Measurements from ENCODE around the gene WNK1. TPM values are rescaled to one million over a fixed set of nuclear protein-coding genes. Genes with fewer than 3 reads are reported as not detected.

The WNK1 gene
- total and polyA plus RNA-seq, 7 donors, result 40.7 to 272 (median 230) TPM

DNA sequence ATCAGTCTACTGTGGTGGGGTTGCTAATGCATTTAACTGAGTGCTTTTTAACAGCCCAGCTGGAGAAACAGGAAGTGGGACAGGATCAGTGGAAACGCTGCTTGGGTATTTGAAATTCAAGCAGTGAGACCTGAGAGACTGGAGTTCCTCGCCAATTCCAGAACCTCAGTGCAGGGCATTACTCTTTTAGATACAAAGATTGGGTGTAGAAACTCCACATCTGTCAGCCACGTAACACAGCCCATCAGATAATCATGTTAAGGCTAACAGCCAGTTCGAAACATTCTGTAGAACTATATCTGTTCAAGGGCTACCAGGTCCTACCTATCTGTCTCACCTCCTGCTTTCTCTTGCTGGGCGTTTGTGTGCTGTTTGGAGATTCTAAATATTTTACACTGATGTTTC lies 151.6 kb downstream of the WNK1 start:
- H3K36me3 ChIP-seq (ENCODE audit: insufficient read depth in 1 of 2, low read depth in 1 of 2), result peaks cover 21 to 100% of the 10 kb centered on the region in 2 donors
- TF ChIP-seq, protein P1, sequence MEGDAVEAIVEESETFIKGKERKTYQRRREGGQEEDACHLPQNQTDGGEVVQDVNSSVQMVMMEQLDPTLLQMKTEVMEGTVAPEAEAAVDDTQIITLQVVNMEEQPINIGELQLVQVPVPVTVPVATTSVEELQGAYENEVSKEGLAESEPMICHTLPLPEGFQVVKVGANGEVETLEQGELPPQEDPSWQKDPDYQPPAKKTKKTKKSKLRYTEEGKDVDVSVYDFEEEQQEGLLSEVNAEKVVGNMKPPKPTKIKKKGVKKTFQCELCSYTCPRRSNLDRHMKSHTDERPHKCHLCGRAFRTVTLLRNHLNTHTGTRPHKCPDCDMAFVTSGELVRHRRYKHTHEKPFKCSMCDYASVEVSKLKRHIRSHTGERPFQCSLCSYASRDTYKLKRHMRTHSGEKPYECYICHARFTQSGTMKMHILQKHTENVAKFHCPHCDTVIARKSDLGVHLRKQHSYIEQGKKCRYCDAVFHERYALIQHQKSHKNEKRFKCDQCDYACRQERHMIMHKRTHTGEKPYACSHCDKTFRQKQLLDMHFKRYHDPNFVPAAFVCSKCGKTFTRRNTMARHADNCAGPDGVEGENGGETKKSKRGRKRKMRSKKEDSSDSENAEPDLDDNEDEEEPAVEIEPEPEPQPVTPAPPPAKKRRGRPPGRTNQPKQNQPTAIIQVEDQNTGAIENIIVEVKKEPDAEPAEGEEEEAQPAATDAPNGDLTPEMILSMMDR (IDR thresholded peaks at IDR 0.05), result no peak
- intact Hi-C loops (cut with DNase I), result no loop called here
- H3K9me3 ChIP-seq, result no peaks in the 10 kb centered on the region
- no peaks in the 10 kb centered on the region for H3K27me3 ChIP-seq (ENCODE audit: insufficient read depth in 3 of 3, low read length in 2 of 3)
- 58 to 68% (median 62%) methylated on average over 5 of the region's 5 CpGs for WGBS, 3 donors
- no peak overlapping the region for H3K4me3 ChIP-seq
- H3K4me1 ChIP-seq, result peaks cover 2% of the 10 kb centered on the region
- ATAC-seq (no peak), DNase-seq (no peak)
- no peak overlapping the region for H3K27ac ChIP-seq

DNA sequence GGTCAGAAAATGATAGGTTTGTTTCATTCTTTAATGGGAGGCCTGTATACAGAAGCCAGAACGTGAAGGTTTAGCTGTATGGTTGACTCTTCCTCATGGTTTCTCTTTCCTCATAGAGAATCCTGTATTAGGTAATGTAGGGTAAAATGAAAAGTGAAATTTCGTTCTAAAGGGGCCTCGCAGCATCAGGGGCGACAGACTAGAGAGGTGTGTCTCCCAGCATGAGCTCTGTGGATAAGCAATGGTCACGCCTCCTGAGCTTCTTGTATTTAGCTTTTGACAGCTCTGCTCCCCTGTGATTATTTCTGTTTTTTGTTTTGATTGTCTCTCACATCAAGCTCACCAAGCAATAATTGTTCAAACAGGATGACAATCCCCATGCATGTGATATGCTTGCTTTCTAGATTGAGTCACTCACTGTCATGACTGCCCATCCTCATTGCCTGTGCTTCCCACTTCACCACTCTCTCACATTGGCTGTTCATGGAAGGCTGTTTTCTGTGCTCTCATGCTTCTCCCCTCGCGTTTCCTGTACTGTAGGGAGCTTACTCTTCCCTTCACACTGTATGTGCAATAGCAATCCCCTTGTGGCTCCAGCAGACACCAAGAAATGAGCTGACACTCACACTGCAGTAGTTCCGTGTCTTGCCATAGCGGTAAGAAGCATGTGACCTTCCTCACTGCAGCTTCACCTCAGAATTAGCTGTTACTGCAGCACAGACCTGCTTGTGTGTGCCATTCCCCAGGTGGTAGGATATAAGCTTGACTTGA lies 153.1 kb downstream of the WNK1 start:
- DNase-seq (no peak), ATAC-seq (no peak)
- Histone ChIP-seq H3K36me3 (ENCODE audit: insufficient read depth in 1 of 2, low read depth in 1 of 2) (peaks cover 19 to 100% of the 10 kb centered on the region in 2 donors), H3K27me3 (ENCODE audit: insufficient read depth in 3 of 3, low read length in 2 of 3) (no peaks in the 10 kb centered on the region), H3K27ac (no peak overlapping the region), H3K9me3 (no peaks in the 10 kb centered on the region), H3K4me3 (no peak overlapping the region), H3K4me1 (peaks cover 2% of the 10 kb centered on the region)
- intact Hi-C loops (cut with DNase I), result loop anchor here in 1 of 2 donors (5.0 kb wide), 1 partner anchor 38 kb away; no protein-coding TSS in a partner anchor
- TF ChIP-seq, protein P1 (IDR thresholded peaks at IDR 0.05), result no peak
- 89 to 90% (median 90%) methylated on average over 9 of the region's 9 CpGs for WGBS, 3 donors

DNA sequence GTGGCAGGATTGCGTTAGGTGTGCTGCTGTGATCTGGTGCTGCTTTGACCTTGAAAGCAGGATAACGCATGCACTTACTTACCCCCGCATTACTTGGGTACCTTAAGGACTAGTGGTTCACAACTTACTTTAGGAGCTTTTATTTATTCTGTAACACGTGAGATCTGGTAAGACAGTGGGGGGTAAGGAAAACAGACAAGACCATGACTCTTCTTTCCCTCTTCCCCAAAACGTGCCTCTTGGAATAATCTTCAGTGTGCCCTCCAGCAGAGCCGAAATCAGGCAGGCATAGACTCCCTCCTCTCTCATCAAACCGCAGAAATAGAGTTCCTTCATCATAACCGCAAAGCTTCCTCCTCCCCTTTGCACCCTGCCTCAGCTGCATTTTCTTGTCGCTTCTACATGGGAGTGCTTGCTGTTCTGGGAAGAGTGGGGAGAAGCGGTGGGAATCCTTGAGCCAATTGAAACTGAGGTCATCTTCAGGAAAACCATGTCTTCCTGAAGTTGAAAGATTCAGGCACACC lies 153.7 kb downstream of the WNK1 start:
- TF ChIP-seq, protein P1 (IDR thresholded peaks at IDR 0.05), result no peak
- Histone ChIP-seq H3K27me3 (ENCODE audit: insufficient read depth in 3 of 3, low read length in 2 of 3) (no peaks in the 10 kb centered on the region), H3K36me3 (ENCODE audit: insufficient read depth in 1 of 2, low read depth in 1 of 2) (peaks cover 19 to 100% of the 10 kb centered on the region in 2 donors), H3K4me3 (no peak overlapping the region), H3K9me3 (no peaks in the 10 kb centered on the region), H3K4me1 (peaks cover 2% of the 10 kb centered on the region), H3K27ac (no peak overlapping the region)
- no peak for DNase-seq
- ATAC-seq, result no peak
- 91 to 92% (median 91%) methylated on average over 10 of the region's 10 CpGs for WGBS, 3 donors
- intact Hi-C loops (cut with DNase I), result loop anchor here in 1 of 2 donors (5.0 kb wide), 1 partner anchor 39 kb away; no protein-coding TSS in a partner anchor

DNA sequence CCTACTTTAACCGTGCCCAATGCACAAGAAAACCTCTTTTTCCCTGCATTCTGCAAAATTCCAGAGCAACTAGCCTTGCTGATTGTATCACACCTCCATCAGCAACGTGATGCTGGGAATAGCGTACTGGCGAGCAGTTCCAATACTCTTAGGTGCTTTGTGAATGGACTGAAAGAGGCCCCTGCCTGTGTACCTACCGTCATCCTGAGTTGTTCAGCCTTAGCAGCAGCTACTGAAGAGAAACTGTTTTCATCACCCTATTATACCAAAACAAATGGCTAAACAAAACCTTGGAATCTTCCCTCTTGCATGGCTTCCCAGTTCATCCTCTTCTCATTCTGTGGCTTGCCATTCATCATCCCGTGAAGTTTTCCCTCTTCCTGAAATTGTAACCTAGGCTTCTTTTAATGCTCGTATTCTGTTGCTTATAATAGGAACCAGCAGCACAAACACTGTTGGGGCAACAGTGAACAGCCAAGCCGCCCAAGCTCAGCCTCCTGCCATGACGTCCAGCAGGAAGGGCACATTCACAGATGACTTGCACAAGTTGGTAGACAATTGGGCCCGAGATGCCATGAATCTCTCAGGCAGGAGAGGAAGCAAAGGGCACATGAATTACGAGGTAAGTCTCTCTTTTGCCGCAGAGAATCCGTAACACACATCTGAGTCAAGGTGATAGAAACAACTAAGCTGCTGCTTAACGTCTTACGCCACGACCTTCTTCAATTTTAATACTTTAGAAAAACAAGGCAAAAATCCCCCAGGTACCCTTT lies 155.2 kb downstream of the WNK1 start:
- 79 to 84% (median 80%) methylated on average over 16 of the region's 16 CpGs for WGBS, 3 donors
- Histone ChIP-seq H3K4me1 (peaks cover 2% of the 10 kb centered on the region), H3K27ac (no peak overlapping the region), H3K9me3 (no peaks in the 10 kb centered on the region), H3K36me3 (ENCODE audit: insufficient read depth in 1 of 2, low read depth in 1 of 2) (peaks cover 23 to 100% of the 10 kb centered on the region in 2 donors), H3K4me3 (no peak overlapping the region), H3K27me3 (ENCODE audit: insufficient read depth in 3 of 3, low read length in 2 of 3) (no peaks in the 10 kb centered on the region)
- intact Hi-C loops (cut with DNase I), result loop anchor here in 1 of 2 donors (5.0 kb wide), 1 partner anchor 40 kb away; no protein-coding TSS in a partner anchor
- DNase-seq, result no peak
- no peak for ATAC-seq
- TF ChIP-seq, protein P1 (IDR thresholded peaks at IDR 0.05), result no peak
